Neural progenitor cell (in vitro differentiated cells): ENCODE data around the gene COL11A2.

ENCODE experiments used
- CTCF ChIP-seq: fragments of 200-600 bp; sonication (generic); IDR thresholded peaks from 2 replicates; pipeline ENCODE4 v1.5.1; 2017; ENCODE audit warnings: antibody characterized with exemption, mild to moderate bottlenecking
- EZH2 ChIP-seq: fragments of 200-600 bp; sonication (generic); IDR thresholded peaks from 2 replicates; pipeline ENCODE4 v1.6.1; 2017; ENCODE audit warnings: antibody characterized with exemption, mild to moderate bottlenecking, moderate library complexity
- EZH2phosphoT487 ChIP-seq: fragments of 200-600 bp; sonication (generic); IDR thresholded peaks from 2 replicates; pipeline ENCODE4 v1.6.1; 2017; ENCODE audit warnings: antibody characterized with exemption

GRCh38 chr6:33204165-33204414 lies 11.8 kb upstream of the COL11A2 start:
- TF ChIP-seq EZH2 (no peak), CTCF (no peak), EZH2phosphoT487 (no peak)
